HK-2 (cell line): ENCODE measurements around the gene BYSL.
"Not testable (repeated sequence)": the region's sequence is repeated elsewhere in the genome, so short reads cannot be mapped to it uniquely, and the experiment has no call there.

ENCODE experiments used
- DNase-seq: peaks from one replicate; pipeline ENCODE4 v3.0.0-alpha.2; 2018; ENCODE audit not compliant: unreplicated experiment

The BYSL gene

GRCh38 chr6:41942067-41942851 lies 21.0 kb downstream of the BYSL start:
- no peak for DNase-seq

GRCh38 chr6:41942882-41943281 lies 21.6 kb downstream of the BYSL start:
- DNase-seq, result not testable (repeated sequence)

- DNase-seq, result no peak
Observed at GRCh38 chr6:41943456-41943855, 22.2 kb downstream of the BYSL start.

- DNase-seq, result no peak
Observed at GRCh38 chr6:41947581-41948220, 26.4 kb downstream of the BYSL start.

GRCh38 chr6:41954668-41955067 lies 33.4 kb downstream of the BYSL start:
- DNase-seq, result no peak

- no peak for DNase-seq
Observed at GRCh38 chr6:41955412-41955811, 34.1 kb downstream of the BYSL start.

GRCh38 chr6:41957117-41957516 lies 35.8 kb downstream of the BYSL start:
- no peak for DNase-seq

- no peak for DNase-seq
Observed at GRCh38 chr6:41958022-41958856, 36.9 kb downstream of the BYSL start.

GRCh38 chr6:41960028-41960427 lies 38.7 kb downstream of the BYSL start:
- no peak for DNase-seq

GRCh38 chr6:41963371-41963770 lies 42.1 kb downstream of the BYSL start:
- no peak for DNase-seq

- DNase-seq, result no peak
Observed at GRCh38 chr6:41964201-41964887, 43.0 kb downstream of the BYSL start.

GRCh38 chr6:41965429-41966213 lies 44.3 kb downstream of the BYSL start:
- DNase-seq, result no peak

- DNase-seq, result peak; percentile 10
Observed at GRCh38 chr6:41966214-41966920, 45.1 kb downstream of the BYSL start.

- peak; percentile 71 for DNase-seq
Observed at GRCh38 chr6:41966961-41967311, 45.6 kb downstream of the BYSL start.

- peak; percentile 22 for DNase-seq
Observed at GRCh38 chr6:41967312-41968287, 46.3 kb downstream of the BYSL start.

GRCh38 chr6:41970436-41970846 lies 49.1 kb downstream of the BYSL start:
- DNase-seq, result no peak

GRCh38 chr6:41972826-41973225 lies 51.5 kb downstream of the BYSL start:
- DNase-seq, result no peak

- DNase-seq, result no peak
Observed at GRCh38 chr6:41974281-41974825, 53.1 kb downstream of the BYSL start.

- no peak for DNase-seq
Observed at GRCh38 chr6:41975276-41975675, 54.0 kb downstream of the BYSL start.
